Liver (tissue), 9 donors: Measurements from ENCODE around the gene OR10H4. TPM values are rescaled to one million over a fixed set of nuclear protein-coding genes. Genes with fewer than 3 reads are reported as not detected.
"Not testable (repeated sequence)": the region's sequence is repeated elsewhere in the genome, so short reads cannot be mapped to it uniquely, and the experiment has no call there.

ENCODE experiments used
- DNase-seq: peaks from one replicate; pipeline ENCODE4 v3.0.0-alpha.2; 2017; ENCODE audit warnings: low spot score
- H3K27ac ChIP-seq, 2 donors: one replicate each; pipeline ENCODE4 v1.7.0; 2013; ENCODE audit warnings: inconsistent platforms in 2 of 2, low read length in 2 of 2, control low read depth in 1 of 2, low read depth in 1 of 2, mild to moderate bottlenecking in 1 of 2
- H3K27me3 ChIP-seq, 4 donors: one replicate each; pipeline versions ENCODE4 v1.6.1 to v1.7.0; 2013; ENCODE audit warnings: low read length in 3 of 4, inconsistent platforms in 1 of 4, mild to moderate bottlenecking in 1 of 4, moderate library complexity in 1 of 4; ENCODE audit not compliant: control insufficient read depth in 4 of 4, insufficient read depth in 4 of 4
- H3K36me3 ChIP-seq, 4 donors: one replicate each; pipeline versions ENCODE4 v1.6.1 to v1.7.0; 2013; ENCODE audit warnings: low read length in 3 of 4, mild to moderate bottlenecking in 3 of 4, low read depth in 1 of 4, moderate library complexity in 1 of 4; ENCODE audit not compliant: control insufficient read depth in 4 of 4, insufficient read depth in 3 of 4
- H3K4me1 ChIP-seq, 4 donors: one replicate each; pipeline versions ENCODE4 v1.6.1 to v1.7.0; 2013; ENCODE audit warnings: low read length in 3 of 4, mild to moderate bottlenecking in 3 of 4, moderate library complexity in 1 of 4; ENCODE audit not compliant: control insufficient read depth in 4 of 4, insufficient read depth in 4 of 4
- H3K4me3 ChIP-seq, 3 donors: one replicate each; pipeline versions ENCODE4 v1.6.1 to v1.7.0; 2013; ENCODE audit warnings: low read length in 3 of 3, control low read depth in 1 of 3, low read depth in 1 of 3, mild to moderate bottlenecking in 1 of 3
- H3K9ac ChIP-seq, 2 donors: one replicate each; pipeline ENCODE4 v1.7.0; 2013; ENCODE audit warnings: low read length in 2 of 2, mild to moderate bottlenecking in 2 of 2, moderate library complexity in 2 of 2, control low read depth in 1 of 2, low read depth in 1 of 2
- H3K9me3 ChIP-seq, 4 donors: one replicate each; pipeline versions ENCODE4 v1.6.1 to v1.7.0; 2013; ENCODE audit warnings: low read length in 3 of 4; ENCODE audit not compliant: control insufficient read depth in 4 of 4
- CTCF ChIP-seq: fragments of 150-350 bp; IDR thresholded peaks from 2 replicates; pipeline ENCODE4 v1.5.1; 2017; ENCODE audit warnings: improper control_type of control experiment, low read depth, low read length; ENCODE audit not compliant: missing input control
- EGR1 ChIP-seq, 2 donors: IDR thresholded peaks; 2 replicates each; pipeline ENCODE4 v1.6.1; 2016 to 2018; ENCODE audit warnings: antibody characterized with exemption in 2 of 2, low read depth in 2 of 2
- FOXA1 ChIP-seq: IDR thresholded peaks from 2 replicates; pipeline ENCODE4 v1.6.1; 2016; ENCODE audit warnings: antibody characterized with exemption
- FOXA2 ChIP-seq: IDR thresholded peaks from 2 replicates; pipeline ENCODE4 v1.6.1; 2016; ENCODE audit warnings: antibody characterized with exemption
- GABPA ChIP-seq, 2 donors: IDR thresholded peaks in 1 of 2; conservative IDR thresholded peaks in 1 of 2; 2 replicates each; pipeline ENCODE4 v1.6.1; 2016; ENCODE audit warnings: antibody characterized with exemption in 2 of 2, mild to moderate bottlenecking in 1 of 2, moderate library complexity in 1 of 2
- HNF4A ChIP-seq, 2 donors: conservative IDR thresholded peaks; 2 replicates each; pipeline ENCODE4 v1.6.1; 2016; ENCODE audit warnings: antibody characterized with exemption in 2 of 2, mild to moderate bottlenecking in 2 of 2
- HNF4G ChIP-seq: IDR thresholded peaks from 2 replicates; pipeline ENCODE4 v1.6.1; 2016; ENCODE audit warnings: antibody characterized with exemption
- JUND ChIP-seq, 2 donors: IDR thresholded peaks; 2 replicates each; pipeline ENCODE4 v1.6.1; 2016; ENCODE audit warnings: antibody characterized with exemption in 2 of 2
- NR2F2 ChIP-seq: IDR thresholded peaks from 2 replicates; pipeline ENCODE4 v1.6.1; 2016; ENCODE audit warnings: antibody characterized with exemption
- RAD21 ChIP-seq, 2 donors: IDR thresholded peaks; 2 replicates each; pipeline ENCODE4 v1.6.1; 2016; ENCODE audit warnings: antibody characterized with exemption in 2 of 2, mild to moderate bottlenecking in 2 of 2
- REST ChIP-seq: IDR thresholded peaks from 2 replicates; pipeline ENCODE4 v1.6.1; 2016; ENCODE audit warnings: antibody characterized with exemption, mild to moderate bottlenecking
- RXRA ChIP-seq, 2 donors: IDR thresholded peaks; 2 replicates each; pipeline ENCODE4 v1.6.1; 2017 to 2018; ENCODE audit warnings: antibody characterized with exemption in 2 of 2, mild to moderate bottlenecking in 1 of 2
- SP1 ChIP-seq: IDR thresholded peaks from 2 replicates; pipeline ENCODE4 v1.6.1; 2018; ENCODE audit warnings: antibody characterized with exemption, mild to moderate bottlenecking
- TAF1 ChIP-seq: conservative IDR thresholded peaks from 2 replicates; pipeline ENCODE4 v1.6.1; 2016; ENCODE audit warnings: antibody characterized with exemption, mild to moderate bottlenecking
- YY1 ChIP-seq: IDR thresholded peaks from 2 replicates; pipeline ENCODE4 v1.6.1; 2016; ENCODE audit warnings: antibody characterized with exemption, mild to moderate bottlenecking
- WGBS: extraction: QIAGEN DNeasy Blood & Tissue Kit; methylation state at CpG from one replicate; pipeline ENCODE4 v1.1.7; 2013; 5-methylcytosine and 5-hydroxymethylcytosine counted together
- polyA plus RNA-seq, 2 donors: library from polyadenylated mRNA; stranded (reverse) in 1 of 2; unstranded in 1 of 2; fragments of 200-250 nt in 1 of 2; fragments of >200 nt in 1 of 2; fragmentation: Nextera tagmentation in 1 of 2; extraction: Ambion mirVana in 1 of 2; gene quantifications; one replicate each; pipeline versions ENCODE4 v1.2.1 to v1.2.3, GENCODE V29; 2013 to 2015
- total RNA-seq, 2 donors: library from RNA; depleted of rRNA; stranded (reverse); fragments of >200 nt; gene quantifications; one replicate each; pipeline ENCODE4 v1.2.3, GENCODE V29; 2014
- TF ChIP-seq, protein P1 (sequence below): IDR thresholded peaks from 2 replicates; pipeline ENCODE4 v1.6.1; 2016; ENCODE audit warnings: antibody characterized with exemption
- TF ChIP-seq, protein P2 (sequence below): IDR thresholded peaks from 2 replicates; pipeline ENCODE4 v1.6.1; 2016; ENCODE audit warnings: antibody characterized with exemption
- TF ChIP-seq, protein P3 (sequence below): IDR thresholded peaks from 2 replicates; pipeline ENCODE4 v1.6.1; 2016; ENCODE audit warnings: antibody characterized with exemption
- donor health status: healthy.
- donor health status: healthy.
- donor health status: healthy.
- donor health status: healthy.
- donor health status: healthy.

OR10H4 gene
- total and polyA plus RNA-seq, 4 donors: not detected

GRCh38 chr19:15900504-15900903, 48.3 kb upstream of the OR10H4 start:
- Histone ChIP-seq H3K27ac (no peak overlapping the region), H3K27me3 (no peaks in the 10 kb centered on the region), H3K9me3 (no peaks in the 10 kb centered on the region), H3K4me3 (no peak overlapping the region), H3K9ac (no peak overlapping the region), H3K4me1 (peaks cover 3 to 23% (median 10%) of the 10 kb centered on the region in 4 donors), H3K36me3 (no peaks in the 10 kb centered on the region)
- DNase-seq: no peak
- no peak for TF ChIP-seq RAD21 (IDR thresholded peaks at IDR 0.05)
- no peak for TF ChIP-seq GABPA (IDR thresholded peaks at IDR 0.05 in 1 of 2, conservative IDR thresholded peaks at IDR 0.05 in 1 of 2)
- no peak for TF ChIP-seq NR2F2
- no peak for TF ChIP-seq YY1
- TF ChIP-seq, protein P1, sequence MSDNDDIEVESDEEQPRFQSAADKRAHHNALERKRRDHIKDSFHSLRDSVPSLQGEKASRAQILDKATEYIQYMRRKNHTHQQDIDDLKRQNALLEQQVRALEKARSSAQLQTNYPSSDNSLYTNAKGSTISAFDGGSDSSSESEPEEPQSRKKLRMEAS: no peak
- no peak for TF ChIP-seq SP1
- no peak for TF ChIP-seq EGR1 (IDR thresholded peaks at IDR 0.05; ENCODE audit: low read depth in 2 of 2)
- TF ChIP-seq TAF1: no peak
- no peak for TF ChIP-seq RXRA (IDR thresholded peaks at IDR 0.05)
- WGBS: 83% methylated on average over 11 of the region's 11 CpGs

DNA sequence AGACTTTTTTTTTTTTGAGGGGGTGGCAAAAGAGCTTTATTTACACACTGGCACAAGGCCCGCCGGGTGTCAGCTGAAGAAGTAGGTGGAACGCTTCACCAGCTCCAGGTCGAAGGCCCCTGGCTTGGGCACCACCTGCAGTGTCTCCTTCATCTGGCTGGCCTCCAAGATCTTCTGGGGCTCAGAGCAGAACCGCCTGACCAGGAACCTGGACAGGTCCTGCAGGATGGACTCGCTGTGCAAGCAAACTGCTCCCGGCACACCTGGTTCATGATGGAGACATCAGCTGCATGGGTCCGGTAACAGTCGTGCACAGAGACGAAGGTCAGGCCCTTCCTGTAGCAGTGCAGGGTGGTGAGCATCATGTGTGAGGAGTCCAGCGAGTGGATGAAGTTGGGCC, 46.6 kb upstream of the OR10H4 start:
- TF ChIP-seq, protein P2, sequence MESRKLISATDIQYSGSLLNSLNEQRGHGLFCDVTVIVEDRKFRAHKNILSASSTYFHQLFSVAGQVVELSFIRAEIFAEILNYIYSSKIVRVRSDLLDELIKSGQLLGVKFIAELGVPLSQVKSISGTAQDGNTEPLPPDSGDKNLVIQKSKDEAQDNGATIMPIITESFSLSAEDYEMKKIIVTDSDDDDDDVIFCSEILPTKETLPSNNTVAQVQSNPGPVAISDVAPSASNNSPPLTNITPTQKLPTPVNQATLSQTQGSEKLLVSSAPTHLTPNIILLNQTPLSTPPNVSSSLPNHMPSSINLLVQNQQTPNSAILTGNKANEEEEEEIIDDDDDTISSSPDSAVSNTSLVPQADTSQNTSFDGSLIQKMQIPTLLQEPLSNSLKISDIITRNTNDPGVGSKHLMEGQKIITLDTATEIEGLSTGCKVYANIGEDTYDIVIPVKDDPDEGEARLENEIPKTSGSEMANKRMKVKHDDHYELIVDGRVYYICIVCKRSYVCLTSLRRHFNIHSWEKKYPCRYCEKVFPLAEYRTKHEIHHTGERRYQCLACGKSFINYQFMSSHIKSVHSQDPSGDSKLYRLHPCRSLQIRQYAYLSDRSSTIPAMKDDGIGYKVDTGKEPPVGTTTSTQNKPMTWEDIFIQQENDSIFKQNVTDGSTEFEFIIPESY: no peak
- no peak for TF ChIP-seq CTCF
- TF ChIP-seq EGR1 (IDR thresholded peaks at IDR 0.05; ENCODE audit: low read depth in 2 of 2): no peak
- no peak for TF ChIP-seq NR2F2
- no peak for TF ChIP-seq TAF1
- no peak for TF ChIP-seq RXRA (IDR thresholded peaks at IDR 0.05)
- no peak for TF ChIP-seq RAD21 (IDR thresholded peaks at IDR 0.05)
- TF ChIP-seq HNF4G: no peak
- no peak for TF ChIP-seq FOXA2
- TF ChIP-seq, protein P3, sequence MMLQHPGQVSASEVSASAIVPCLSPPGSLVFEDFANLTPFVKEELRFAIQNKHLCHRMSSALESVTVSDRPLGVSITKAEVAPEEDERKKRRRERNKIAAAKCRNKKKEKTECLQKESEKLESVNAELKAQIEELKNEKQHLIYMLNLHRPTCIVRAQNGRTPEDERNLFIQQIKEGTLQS: no peak
- TF ChIP-seq REST: no peak
- no peak for TF ChIP-seq FOXA1
- TF ChIP-seq SP1: no peak
- TF ChIP-seq HNF4A (conservative IDR thresholded peaks at IDR 0.05): no peak
- no peak for TF ChIP-seq JUND (IDR thresholded peaks at IDR 0.05)
- Histone ChIP-seq H3K4me3 (no peak overlapping the region), H3K4me1 (peaks cover 0 to 12% (median 3%) of the 10 kb centered on the region in 4 donors), H3K36me3 (no peaks in the 10 kb centered on the region), H3K9me3 (no peaks in the 10 kb centered on the region), H3K27me3 (no peaks in the 10 kb centered on the region), H3K27ac (no peak overlapping the region), H3K9ac (no peak overlapping the region)
- DNase-seq: no peak
- WGBS: 59% methylated on average over 11 of the region's 11 CpGs

- not testable (repeated sequence) for H3K36me3 ChIP-seq, H3K9me3 ChIP-seq, H3K4me3 ChIP-seq, DNase-seq, H3K27ac ChIP-seq, H3K27me3 ChIP-seq, H3K9ac ChIP-seq, H3K4me1 ChIP-seq
- WGBS: 92% methylated on average over 29 of the region's 29 CpGs
Measured at GRCh38 chr19:15902898-15903297, 45.9 kb upstream of the OR10H4 start.
